SK-N-SH (cell line): ENCODE measurements around the gene KRTAP5-11.
"Not testable (repeated sequence)": the region's sequence is repeated elsewhere in the genome, so short reads cannot be mapped to it uniquely, and the experiment has no call there.

ENCODE experiments used
- EP300 ChIP-seq, 2 experiments: IDR thresholded peaks; 2 replicates each; pipeline versions ENCODE4 v1.4.0 to v1.6.1; 2012; ENCODE audit warnings: borderline replicate concordance in 1 of 2, low read depth in 1 of 2, low read length in 1 of 2
- EZH2phosphoT487 ChIP-seq: fragments of 200-600 bp; sonication (generic); IDR thresholded peaks from 2 replicates; pipeline ENCODE4 v1.6.1; 2017; ENCODE audit warnings: low read depth, mixed run types, mild to moderate bottlenecking, antibody characterized with exemption, moderate library complexity, borderline replicate concordance
- MEF2A ChIP-seq: IDR thresholded peaks from 2 replicates; pipeline ENCODE4 v1.4.0; 2012; ENCODE audit warnings: low read depth, borderline replicate concordance
- NRF1 ChIP-seq: IDR thresholded peaks from 2 replicates; pipeline ENCODE4 v1.6.1; 2012; ENCODE audit warnings: low read depth, mild to moderate bottlenecking, low read length
- YY1 ChIP-seq: IDR thresholded peaks from 2 replicates; pipeline ENCODE4 v1.4.0; 2012; ENCODE audit warnings: low read depth, mild to moderate bottlenecking
- TF ChIP-seq, protein P1 (sequence below): fragments of 200-600 bp; sonication (generic); IDR thresholded peaks from 2 replicates; pipeline ENCODE4 v1.6.1; 2017; ENCODE audit warnings: antibody characterized with exemption, mild to moderate bottlenecking, moderate library complexity

DNA sequence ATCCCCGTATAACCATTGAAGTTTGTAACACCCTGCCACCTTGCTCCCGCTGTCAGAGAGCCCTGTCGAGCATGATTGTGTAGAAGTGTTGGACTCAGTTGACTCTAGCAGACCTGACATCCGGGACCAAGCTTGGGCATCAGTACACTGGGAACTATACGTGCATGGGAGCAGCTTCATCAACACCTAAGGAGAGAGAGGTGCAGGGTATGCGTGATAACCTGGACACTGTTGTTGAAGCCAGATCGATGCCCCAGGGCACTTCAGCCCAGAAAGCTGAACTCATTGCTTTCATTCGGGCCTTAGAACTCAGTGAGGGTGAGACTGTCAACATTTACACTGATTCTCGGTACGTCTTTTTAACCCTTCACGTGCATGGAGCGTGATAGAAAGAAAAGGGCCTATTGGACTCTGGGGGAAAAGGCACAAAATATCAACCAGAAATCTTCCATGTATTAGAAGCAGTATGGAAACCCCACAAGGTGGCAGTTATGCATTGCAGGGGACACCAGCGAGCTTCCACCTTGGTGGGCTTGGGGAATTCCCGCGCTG lies 31.8 kb upstream of the KRTAP5-11 start:
- TF ChIP-seq, protein P1, sequence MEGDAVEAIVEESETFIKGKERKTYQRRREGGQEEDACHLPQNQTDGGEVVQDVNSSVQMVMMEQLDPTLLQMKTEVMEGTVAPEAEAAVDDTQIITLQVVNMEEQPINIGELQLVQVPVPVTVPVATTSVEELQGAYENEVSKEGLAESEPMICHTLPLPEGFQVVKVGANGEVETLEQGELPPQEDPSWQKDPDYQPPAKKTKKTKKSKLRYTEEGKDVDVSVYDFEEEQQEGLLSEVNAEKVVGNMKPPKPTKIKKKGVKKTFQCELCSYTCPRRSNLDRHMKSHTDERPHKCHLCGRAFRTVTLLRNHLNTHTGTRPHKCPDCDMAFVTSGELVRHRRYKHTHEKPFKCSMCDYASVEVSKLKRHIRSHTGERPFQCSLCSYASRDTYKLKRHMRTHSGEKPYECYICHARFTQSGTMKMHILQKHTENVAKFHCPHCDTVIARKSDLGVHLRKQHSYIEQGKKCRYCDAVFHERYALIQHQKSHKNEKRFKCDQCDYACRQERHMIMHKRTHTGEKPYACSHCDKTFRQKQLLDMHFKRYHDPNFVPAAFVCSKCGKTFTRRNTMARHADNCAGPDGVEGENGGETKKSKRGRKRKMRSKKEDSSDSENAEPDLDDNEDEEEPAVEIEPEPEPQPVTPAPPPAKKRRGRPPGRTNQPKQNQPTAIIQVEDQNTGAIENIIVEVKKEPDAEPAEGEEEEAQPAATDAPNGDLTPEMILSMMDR = not testable (repeated sequence)
- not testable (repeated sequence) for TF ChIP-seq EP300 (IDR thresholded peaks at IDR 0.05; ENCODE audit: borderline replicate concordance in 1 of 2, low read depth in 1 of 2, low read length in 1 of 2); NRF1; MEF2A; YY1; EZH2phosphoT487
